Bone marrow (tissue), 2 donors: Measurements from ENCODE around the gene LRRFIP1.

Experiments
- DNase-seq, 2 donors: peaks; one replicate each; lab custom pipeline; 2025; lab: John Stamatoyannopoulos, UW

The LRRFIP1 gene

DNA sequence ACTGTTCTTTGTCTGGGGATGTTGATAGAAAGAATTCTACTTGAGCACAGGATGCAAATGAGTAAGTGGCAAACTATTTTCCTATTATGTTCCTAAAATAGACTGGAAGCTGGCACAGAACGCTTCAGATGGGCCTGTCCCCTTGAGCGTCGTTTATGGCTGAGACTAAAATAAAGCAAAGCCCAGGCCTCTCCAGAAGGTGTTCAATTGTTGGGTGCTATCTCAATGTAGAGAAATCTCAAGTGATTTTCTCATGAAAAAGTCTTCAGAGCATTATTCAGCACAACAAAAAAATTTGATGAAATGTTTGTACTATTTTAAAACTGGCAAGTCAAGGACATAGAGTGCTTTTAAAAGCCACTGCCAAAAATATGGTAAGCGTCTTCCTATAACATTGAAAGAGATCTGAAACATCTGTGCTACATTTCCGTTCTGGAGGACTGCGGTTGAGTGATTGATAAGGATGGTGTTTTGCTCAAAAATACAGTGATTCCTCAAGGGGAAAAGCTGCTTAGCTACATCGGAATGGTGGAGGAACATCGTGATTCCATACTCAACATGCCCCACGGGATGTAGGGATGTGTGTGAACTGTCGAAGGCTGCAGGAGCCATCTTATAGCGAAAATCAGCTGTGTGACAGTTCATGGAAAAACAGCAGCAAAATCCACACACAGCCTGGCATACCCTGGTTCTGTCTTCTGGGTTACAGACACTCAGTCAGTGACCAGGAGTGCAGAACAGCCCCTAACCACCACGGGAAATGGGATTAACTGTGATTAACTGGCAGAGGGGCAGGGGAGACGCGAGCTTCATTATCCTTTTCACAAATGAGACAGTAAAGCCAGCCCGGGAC is 10.4 kb upstream of the LRRFIP1 start:
- peak in 1 of 2 donors; percentile 89 for DNase-seq

DNA sequence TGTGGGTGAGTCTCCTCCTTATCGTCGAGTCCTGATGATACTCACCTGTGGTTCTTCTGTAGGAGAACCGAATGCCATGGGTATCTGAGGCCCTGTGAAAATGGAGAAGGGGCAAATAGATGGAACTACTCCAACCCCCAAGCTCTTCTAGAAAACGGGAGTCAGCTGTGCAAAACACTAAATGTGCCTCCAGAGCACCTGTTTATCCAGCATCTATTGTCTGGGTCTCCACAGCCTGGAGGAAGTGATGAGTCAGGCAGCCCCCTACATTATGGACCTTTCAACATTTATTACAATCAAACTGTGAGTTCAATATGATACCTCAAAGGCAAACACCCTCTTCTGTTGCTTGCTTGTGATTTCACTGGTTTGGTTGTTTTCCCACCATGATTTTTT is 9.8 kb upstream of the LRRFIP1 start:
- DNase-seq: peak in 1 of 2 donors; percentile 7

DNA sequence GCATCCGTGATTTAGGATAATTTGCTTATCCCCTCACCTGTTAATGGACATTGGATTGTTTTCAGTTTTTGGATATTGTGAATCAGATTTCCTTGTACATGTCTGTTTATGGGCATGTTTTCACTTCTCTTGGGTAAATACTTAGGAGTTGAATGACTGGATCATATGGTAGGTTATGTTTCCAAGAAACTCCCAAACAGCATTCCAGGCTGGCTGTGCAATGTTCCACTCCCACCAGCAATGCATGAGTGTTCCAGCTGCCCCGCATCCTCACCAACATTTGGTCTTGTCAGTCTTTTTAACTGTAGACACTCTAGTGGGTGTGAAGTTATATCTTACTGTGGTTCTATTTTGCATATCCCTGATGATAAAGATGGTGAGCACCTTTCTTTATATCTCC is 8.9 kb upstream of the LRRFIP1 start:
- no peak for DNase-seq

DNA sequence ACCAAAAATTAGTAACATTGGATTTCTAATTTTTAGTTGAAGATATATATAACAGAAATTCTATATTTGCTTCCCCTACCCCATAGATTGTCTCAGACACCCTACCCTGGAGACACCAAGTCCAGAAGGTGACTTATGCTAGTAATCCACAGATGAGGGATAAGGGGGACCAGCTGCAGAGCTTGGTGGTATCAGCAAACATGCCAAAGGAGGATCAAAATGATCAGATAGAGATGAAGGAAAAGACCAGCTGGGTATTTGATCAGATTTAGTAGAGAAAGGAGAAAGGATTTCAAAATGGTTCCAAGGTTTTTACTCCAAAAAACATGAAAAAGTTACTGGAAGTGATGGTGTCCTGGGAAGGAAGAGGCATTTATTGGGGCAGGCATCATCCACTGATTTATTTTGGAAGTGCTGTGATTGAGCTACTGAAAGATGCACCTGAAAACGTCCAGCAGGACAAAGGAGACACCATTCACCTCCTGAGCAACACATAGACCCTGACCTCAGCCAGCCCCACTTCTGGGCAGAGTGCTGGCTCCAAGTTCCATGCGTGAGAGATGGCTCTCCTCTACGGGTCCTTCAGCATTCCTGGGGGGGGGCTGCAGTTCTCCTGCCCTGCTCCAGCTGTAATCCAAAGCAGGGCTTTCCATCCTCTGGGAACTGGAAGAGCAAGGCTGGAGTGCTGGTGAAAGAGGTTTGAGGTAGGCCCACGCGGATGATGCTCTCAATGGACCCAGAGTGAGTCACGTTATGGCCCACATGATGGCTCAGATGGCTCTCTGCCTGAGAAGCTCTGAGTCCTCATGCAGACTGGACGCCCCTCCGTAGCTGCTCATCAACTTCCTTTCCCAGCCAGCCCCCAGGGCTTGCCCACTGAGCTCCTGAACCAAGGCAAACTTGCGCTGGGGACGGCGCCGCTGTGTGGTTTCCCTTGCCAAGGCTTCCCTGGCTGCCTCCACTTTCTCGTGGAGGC is 3.7 kb upstream of the LRRFIP1 start:
- DNase-seq: no peak

DNA sequence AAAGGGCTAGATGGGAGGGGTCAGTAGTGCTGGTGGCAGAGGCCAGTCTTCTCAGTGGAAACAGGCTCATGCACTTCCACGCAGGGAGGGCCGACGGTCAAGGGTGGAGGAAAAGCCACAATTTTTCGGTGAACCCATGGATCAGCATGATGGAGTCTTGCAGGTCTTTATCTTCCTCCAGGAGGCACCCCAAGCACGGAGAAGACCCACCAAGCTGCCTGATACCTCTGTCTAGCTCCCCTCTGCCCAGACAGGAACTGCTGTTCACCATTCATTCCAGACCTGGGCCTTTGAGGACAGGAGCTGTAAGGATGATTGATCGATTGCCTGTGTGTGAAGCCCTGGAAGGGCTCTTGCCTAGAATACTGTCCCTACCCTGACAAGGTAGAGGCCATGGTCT is 2.8 kb upstream of the LRRFIP1 start:
- no peak for DNase-seq

DNA sequence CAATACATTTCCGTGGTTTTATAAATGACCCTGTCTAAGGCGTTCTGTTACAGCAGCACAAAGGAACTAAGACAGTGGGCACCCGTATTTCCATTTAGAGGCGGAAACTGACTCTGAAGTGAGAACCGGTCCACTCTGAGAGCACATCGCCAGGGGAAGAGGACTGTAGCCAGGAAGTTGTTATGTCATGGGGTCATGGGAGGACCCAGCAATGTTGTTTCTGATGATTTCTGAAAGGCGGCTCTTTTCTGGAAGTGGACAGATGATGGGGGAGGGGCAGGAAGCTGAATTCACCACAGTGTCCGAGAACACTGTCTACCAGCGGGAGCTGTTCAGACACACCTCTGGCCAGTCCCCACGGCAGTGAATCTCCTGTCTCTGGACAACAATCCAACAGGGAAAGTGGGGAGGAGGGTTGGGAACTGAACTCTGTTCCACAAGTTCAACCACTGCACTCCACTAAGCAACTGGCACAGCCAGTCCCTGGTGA is 2.1 kb upstream of the LRRFIP1 start:
- no peak for DNase-seq

DNA sequence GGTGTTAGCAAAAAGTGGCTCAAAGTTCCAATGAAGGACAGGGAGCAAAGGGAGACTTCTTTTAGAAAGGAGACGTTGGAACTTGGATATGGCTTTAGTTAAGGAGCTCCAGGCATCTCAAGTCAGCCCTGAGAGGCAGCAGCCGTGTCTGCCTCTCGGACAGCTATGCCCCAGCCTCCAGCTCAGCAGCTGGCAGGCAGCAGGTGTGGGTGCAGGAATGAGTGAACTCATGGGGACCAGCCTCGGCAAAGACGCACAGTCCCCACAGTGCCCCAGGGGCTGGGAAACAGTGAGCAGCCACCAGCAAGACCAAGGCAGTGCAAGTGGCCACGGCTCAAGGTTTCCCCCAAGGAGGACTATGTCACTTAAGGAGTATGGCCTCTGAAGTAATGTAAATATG is 1.6 kb upstream of the LRRFIP1 start:
- DNase-seq: no peak

DNA sequence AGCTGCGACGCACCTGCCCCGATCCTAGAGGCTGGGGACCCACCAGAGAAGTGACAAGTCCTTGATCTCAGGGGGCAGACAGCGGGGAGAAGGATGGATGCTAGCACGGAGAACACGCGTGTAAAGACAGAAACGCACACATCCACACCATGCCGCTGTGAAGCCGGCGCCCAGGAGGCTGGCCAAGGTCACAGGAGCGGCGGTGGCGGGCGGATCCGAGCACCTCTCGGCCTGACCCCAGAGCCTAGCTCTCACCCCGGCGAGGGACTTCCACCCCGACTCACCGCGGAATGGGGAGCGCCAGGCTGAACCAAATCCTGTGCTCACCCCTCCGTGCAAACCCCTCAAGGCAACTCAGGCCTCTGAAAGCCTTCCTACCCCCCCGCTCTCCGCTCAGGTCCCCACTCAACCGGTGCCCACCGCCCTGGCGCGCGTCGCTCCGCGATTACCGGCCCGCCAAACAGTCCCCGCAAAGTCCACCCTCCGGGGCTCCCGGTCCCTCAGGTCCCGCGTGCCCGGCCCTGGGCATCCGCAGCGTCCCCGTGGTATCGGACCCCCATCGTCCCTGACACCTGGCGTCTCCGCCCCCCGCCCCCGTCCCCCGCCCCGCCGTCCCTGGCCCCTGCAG is 460 bp upstream of the LRRFIP1 start:
- no peak for DNase-seq

DNA sequence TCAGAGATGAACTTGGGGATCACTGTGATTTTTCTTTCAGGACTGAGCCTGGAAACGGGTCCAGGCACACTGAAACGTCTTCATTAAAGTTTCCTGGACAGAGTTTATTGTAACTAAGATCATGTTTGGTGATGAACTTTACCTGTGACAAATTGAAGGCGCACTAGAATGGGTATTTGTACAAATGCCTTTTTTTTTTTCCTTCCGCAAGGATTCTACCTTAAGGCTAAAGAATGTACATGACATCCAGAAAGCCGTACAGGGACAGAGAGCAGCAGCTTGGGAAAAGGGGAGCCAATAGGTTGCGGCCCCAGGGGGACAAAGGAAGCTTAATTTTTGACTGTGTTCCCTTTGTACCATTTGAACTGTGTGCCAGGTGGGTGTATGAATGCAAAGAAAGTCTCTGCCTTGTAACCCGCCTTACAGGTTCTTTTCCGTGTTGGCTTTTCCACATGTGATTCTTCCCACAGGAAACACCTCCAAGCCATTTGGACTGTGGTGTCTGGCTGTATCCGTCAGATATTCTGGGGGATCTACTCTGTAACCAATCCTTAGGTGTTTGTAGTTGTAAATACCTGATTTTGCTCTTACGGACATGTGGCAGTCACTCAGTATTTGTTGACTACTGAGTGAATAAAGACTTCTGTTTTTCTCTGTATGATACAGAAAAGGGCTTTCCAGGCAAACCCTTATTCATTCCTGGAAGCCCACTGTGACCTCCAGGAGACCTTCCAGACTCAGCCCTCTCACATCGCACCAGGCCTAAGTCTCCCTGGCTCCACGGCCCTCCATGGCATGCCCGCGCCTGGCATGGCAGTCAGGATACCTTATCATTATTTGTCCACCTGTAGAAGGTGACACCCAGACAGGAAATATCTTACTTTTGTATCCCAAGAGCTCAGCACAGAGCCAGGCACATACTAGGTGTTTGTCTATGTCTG is 1.1 kb downstream of the LRRFIP1 start:
- DNase-seq: no peak

DNA sequence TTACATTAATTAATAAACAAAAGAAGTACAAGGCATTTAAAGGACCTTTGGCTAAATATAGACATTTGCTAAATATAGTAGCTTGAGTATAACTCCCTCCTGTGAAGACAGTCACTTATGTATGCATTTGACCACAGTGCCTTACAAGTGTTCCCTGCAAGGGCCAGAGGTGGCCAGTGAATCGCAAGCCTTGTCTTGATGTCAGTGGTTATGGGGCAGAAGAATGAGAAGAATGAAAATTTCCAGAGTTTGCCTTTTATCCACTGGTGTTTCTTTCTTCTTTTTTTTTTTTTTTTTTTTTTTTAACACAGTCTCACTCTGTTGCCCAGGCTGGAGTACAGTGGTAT is 1.8 kb downstream of the LRRFIP1 start:
- no peak for DNase-seq

DNA sequence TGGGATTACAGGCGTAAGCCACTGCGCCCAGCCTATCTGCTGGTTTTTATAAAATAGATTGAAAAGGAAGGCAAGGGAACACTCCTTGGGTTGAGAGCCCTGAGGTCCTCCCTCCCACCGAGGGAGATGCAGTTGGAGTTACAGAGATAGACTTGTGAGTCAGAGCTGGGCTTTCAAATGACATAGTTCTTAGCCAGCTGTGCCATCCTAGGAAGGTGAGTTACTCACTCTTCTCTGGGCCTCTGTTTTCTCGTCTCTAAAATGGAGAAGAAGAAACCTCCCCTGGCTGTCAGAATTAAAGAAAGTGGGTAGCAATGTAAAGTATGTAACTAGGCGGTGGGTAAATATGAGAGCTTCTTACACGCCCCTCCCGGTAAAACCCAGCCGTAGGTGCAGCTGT is 2.4 kb downstream of the LRRFIP1 start:
- no peak for DNase-seq

DNA sequence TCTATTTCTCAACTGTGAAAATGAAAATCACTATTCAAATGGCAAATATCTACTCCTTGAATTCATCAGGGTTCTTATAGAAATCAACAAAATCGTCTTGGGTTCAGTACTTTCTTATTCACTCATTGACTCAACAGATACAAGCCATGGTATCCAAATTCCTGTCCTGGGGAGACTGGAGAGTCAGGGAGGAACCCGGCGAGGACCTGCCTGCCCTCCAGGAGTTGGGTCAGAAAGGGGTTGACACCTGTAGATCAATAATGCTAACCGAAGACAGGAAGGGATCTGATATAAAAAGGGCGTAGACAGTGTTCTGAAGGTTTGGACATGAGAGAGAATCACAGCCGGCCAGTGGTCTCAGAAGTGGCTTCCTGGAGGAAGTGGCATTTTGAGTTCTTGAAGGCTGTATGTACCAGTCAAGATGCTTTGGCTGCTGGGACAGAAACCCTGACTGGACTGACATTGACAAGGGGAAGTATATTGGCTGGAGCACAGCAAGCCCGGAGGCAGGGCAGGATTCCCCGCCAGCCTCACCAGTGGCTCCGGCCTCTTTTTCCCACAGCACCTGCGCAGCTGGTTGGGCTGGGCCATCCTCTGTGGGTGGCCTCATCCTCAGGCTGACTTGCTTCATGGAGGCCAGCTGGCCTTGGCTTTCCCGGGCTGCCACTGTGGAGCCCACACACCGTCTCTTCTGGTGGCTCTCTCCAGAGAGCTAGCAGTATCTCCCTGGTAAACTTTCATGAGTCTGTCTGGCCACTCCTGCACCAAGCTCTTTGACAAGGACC is 3.0 kb downstream of the LRRFIP1 start:
- no peak for DNase-seq

DNA sequence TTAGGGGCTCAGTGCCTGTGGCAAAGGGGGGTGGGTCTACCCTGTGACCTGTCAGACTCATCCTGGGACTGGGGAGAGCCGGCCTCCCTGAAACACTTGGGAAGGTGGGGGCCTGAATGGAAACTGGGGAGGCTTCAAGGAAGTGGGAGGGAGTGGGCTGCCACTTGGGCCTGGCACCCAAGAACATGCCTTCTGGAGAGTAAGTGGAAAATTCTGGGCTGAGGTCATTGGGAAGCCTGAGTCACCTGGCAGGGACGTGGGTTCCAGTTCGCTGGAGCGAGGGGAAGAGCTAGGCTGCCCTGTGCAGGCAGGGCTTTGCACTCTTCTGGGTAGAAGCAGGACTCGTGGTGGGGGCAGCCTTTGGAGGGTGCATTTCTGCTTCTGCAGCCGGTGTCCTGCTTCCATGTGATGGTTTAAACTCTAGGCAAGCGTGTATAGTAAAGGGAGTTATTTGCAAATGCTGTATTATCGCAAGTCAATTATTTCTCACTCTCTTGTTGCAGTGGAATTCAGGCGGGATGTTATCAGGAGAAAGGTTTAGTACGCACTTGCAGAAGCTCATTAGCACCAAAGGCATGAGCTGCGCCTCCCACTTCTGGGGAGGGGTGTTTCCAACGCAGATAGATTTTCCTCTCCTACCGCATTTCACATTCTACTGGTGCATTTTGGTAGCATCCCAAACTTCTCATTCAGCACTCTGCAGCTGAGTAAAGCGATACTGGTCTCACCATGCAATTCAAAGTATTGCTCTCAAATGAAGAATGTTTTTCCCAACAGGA is 3.8 kb downstream of the LRRFIP1 start:
- no peak for DNase-seq

DNA sequence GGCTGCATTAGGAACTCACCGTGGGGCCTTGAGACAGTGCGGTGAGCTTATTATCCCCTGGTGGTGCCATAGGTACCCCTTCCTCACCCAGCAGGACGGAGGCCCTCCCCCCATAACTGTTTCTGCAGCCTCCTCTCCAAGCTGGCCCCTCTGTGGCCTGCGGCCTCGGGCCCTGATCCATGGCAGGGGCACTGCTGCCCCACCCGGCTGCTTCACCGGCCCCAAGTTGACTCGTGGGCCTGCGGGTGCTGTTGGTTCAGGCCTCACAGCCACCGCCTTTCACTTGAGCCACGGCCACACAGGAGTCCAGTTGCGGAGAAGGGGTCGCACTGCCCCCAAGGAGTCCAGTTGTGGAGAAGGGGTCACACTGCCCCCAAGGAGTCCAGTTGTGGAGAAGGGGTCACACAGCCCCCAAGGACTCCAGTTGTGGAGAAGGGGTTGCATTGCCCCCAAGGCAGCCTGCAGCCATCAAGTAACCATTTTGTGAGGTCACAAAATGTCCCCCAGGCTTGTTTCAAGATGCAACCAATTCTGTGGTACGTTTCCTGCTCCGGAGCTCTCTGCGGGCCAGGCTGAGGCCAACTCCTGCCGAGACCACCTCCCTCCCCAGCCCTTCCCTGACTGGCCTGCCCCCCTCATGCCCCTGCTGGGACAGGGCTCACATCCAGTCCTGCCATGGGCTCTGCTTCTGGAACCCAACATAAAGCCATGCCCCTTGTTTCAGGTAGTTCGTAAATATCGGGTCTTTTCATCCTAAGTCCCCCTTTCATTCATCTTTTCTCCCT is 4.6 kb downstream of the LRRFIP1 start:
- DNase-seq: no peak

DNA sequence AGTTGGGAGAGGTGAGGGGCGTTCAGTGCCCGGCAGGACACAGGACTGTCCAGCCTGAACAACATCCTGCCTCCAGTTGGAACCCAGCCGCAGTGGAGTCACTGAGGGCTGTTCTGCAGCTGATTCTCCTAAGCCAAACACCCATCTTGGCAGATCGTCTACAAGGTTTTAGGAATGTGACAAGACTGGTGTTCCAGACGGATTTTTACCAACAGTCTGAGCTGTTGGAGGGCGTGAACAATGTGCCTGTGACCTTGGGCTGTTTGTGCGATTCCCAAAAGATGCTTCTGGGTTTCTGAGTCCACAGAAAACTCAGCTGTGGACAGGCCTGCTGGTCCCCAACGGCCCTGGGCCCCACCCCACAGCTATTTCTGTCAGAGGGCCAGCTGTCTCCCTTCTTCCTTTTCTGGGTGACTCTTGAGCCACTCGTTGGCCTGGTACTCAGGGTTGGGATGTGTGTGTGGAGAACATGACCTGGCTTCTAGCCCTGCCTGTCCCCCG is 5.7 kb downstream of the LRRFIP1 start:
- DNase-seq: no peak

DNA sequence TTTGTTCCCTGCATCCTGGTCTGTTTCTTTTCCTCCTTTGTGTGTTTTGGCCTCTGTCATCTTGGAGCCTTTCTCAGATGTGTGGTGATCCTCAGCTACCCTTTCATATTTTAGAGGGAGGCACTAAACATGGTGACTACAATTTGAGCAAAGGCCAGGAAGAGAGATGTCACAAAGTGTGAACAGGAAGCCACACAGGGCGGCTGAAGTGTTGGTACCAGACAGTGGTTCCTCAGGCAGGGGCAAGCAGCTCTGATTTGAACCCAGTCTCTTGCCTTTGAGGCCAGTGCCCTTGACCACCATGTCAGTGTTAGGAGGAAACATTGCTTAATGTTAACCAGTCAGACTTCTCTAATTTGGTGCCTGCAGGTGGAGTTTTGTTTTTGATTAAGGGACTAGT is 9.2 kb downstream of the LRRFIP1 start:
- DNase-seq: no peak

DNA sequence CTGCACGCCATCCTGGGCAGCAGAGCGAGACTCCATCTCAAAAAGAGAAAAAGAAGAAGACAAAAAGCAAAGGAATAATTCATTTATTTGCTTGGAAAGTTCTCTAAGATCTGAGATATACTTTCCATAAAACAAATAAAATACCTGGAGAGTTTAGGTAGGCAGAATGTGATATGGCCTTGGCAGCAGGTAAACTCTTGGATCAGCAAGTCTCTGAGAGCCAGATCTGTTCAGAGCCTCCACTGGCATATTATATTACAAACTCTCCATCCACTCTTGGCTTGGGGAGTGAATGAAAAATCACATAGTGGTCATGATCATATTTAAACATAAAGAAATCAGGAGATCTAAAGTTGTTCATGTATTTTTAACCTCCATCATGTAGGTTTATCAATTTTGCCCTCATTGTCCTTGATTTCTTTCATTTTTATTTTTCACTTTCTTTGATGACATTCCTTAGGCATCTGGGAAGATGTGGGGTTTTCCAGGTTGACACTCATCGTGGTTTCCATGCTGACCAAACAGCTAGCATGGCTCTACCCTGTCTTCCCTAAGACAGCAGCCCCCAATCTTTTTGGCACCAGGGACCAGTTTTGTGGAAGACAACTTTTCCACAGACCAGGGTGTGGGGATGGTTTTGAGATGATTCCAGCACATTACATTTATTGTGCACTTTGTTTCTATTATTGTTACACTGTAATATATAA is 10.2 kb downstream of the LRRFIP1 start:
- DNase-seq: no peak

DNA sequence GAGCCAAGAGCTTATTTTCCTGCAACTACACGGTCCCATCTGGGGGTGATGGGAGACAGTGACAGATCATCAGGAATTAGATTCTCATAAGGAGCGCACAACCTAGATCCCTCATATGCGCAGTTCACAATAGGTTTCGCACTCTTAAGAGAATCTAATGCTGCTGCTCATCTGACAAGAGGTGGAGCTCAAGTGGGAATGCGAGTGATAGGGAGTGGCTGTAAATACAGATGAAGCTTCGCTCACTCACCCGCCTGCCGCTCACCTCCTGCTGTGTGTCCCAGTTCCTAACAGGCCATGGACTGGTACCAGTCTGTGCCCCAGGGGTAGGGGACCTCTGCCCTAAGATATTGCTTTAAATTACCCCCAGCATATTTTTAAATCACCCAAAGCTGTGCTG is 10.8 kb downstream of the LRRFIP1 start:
- no peak for DNase-seq
